GM18867 (cell line): Measurements from ENCODE around the gene MTOR.
"Not testable (repeated sequence)": the region's sequence is repeated elsewhere in the genome, so short reads cannot be mapped to it uniquely, and the experiment has no call there.

Source experiments
- ATAC-seq: cut with Tn5 transposase; IDR thresholded peaks from one replicate; pipeline ENCODE4 v1.9.1; 2021; ENCODE audit warnings: mild to moderate bottlenecking, moderate library complexity; ENCODE audit not compliant: unreplicated experiment

The MTOR gene

DNA sequence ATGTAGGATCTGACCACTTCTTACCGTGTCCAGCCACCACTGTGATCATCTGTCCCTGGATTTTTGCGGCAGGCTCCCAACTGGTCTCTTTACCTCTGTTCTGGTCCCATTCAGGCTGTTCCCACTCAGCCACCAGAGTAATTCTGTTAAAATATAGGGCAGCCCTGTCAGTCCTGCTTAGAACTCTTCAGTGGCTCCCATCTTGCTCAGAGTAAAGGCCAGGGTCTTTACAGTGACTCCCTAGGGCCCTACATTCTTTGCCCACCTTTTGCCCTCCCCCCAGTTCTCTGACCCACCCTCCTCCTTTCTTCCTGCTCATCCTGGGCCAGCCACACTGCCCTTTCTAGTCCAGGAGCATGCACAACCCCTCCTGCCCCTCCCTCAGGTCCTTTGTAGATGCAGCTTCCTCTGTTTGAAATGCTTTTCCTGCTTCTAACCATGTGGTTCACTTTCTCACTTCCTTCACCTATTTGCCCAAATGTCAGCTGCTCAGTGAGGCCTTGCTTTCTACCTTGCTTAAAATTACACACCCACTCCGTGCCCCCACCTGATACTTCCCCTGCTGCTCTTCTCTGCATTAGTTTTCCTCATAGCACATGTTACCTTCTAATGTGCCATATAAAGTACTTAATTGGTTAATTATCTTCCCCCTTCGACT lies 18.5 kb upstream of the MTOR start:
- ATAC-seq = no peak

DNA sequence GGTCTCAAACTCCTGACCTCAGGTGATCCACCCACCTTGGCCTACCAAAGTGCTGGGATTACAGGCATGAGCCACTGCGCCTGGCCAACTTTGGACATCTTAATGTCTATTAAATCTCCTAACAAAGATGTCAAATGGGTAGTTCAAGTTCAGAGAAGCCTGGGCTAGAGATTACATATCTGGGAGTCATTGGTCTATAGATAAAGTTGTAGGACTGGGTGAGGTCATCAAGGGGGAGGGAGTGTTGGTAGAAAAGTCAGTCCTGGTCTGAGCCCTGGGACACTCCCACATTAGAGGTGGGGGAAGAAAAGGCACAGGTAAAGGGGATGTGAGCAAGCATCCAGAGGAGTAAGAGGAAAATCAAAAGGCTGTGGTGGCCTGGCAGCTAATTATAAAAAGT lies 17.3 kb upstream of the MTOR start:
- no peak for ATAC-seq

- ATAC-seq = no peak
Observed at GRCh38 chr1:11279152-11279551, 16.8 kb upstream of the MTOR start.

DNA sequence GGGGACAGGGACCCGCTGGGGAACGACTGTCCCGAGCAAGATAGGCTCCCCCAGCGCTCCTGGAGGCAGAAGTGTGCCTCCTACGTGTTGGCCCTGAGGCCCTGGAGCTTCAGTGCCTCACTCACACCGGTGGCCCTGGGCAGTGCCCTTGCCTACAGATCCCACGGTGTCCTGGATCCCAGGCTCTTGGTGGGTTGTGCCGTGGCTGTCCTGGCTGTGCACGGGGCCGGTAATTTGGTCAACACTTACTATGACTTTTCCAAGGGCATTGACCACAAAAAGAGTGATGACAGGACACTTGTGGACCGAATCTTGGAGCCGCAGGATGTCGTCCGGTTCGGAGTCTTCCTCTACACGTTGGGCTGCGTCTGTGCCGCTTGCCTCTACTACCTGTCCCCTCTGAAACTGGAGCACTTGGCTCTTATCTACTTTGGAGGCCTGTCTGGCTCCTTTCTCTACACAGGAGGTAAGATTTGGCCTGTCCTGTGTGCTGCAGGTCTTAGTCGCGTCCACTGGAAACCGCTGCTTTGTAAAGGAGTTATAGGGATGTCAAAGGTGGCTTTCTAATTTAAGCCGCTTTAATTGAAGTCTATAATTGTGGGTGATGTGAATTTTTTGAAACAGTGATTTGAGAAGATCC lies 11.4 kb upstream of the MTOR start:
- ATAC-seq = peak; percentile 42

DNA sequence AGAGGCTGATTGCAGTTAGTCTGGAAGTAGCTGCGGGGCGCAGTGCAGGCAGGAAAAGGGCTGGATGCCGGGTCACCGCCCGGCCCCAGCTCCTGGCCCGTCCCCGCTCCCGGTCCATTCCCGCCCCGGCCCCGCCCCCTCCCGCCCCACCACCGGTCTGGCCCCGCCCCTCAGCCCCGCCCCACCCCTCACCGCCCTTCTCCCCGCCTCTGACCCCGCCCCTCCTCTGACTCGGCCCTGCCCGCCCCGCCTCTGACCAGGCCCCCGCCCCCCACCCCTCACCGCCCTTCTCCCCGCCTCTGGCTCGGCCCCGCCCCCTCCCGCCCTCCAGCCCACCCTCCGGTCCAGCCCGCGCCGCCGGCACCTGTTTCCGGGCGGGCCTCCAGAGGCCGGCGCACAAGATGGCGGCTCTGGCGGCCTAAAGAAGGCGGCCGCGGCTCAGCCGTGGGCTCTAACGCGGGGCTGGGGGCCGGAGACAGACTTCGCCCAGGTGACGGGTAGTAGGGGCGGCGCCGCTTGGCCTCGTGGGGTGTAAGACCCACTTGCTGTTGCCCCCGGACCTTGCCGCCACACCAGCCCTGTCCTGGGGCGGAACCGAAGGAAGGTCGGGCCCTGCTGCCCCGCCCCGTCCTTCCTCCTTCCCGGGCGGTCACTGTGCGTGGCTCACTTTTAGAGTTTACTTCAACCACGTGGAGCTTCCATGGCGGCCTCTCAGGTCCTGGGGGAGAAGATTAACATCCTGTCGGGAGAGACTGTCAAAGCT lies 10.7 kb upstream of the MTOR start, which contains the start of gene UBIAD1:
Gene UBIAD1 (plus strand): TSS at position 367 of the 763 bp plus-strand sequence. CDS start 334 bp downstream, at position 701.
- ATAC-seq = peak; percentile 80

GRCh38 chr1:11272544-11272831 lies 10.1 kb upstream of the MTOR start:
- no peak for ATAC-seq

GRCh38 chr1:11267350-11268337 lies 5.3 kb upstream of the MTOR start:
- not testable (repeated sequence) for ATAC-seq

DNA sequence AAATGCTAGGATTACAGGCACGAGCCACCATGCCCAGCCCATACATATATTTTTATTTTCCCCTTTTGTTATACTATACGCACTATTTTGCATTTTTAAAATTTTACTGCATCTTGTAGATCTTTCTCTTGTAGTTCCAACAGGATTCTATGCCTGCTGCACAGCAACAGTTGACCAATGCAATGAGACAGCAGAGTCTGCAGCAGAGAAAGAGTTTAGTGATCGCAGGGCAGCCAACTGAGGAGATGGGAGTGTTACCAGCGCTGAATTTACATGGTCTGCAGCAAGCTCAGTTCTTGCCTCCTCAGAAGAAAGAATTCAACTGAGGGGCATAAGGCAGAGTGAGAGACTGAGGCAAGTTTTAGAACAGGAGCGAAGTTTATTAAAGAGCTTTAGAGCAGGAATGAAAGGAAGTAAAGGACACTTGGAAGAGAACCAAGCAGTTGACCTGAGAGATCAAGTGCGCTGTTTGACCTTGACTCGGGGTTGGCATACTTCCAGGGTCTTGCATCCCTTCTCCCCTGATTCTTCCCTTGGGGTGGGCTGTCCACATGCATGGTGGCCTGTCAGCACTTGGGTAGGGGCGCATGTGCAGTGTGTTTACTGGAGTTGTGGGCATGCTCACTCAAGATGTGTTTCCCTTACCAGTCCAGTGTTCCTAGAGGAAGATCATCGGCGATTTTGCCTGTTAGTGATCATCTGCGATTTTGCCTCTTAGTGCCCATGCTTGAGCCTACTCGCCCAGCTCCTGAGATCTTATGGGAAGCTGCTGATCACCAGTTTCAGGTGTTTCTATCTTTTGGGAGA lies 4.1 kb upstream of the MTOR start:
- no peak for ATAC-seq

DNA sequence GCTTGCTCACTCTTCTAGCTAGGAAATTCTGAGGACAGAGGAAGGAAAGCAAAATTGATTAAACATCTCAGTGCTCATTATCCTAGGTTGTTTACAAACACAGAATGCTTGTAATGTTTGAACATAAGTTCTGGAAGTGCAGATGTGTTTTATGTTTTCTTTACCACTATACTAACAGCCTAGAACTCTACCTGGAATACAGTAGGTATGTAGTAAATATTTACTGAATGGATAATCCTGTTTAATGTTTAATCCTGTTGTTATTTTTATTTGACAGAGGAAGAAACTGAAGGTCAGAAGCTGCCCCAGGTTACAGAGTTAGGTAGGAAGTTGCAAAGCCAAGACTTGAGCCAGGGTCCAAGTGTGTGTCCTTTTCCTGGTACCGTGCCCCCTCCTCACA lies 6.1 kb downstream of the MTOR start:
- no peak for ATAC-seq

DNA sequence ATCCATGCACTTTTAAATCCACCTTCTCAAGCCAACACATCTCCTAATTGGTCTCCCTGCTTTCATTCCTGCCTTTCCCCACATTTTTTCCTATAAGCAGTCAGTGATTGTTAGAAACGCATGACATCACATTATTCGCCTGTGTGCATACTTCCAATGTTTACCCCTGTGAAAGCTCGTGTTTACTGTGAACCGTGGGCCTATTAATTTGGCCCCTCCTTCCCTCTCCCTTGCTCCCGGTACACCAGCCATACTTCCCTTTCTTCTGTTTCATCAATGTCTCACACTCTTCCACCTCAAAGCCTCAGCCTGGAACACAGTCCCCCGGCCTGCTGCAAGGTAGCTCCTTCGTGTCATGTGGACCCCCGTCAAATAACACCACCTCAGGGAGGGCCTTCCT lies 9.1 kb downstream of the MTOR start:
- ATAC-seq = no peak

DNA sequence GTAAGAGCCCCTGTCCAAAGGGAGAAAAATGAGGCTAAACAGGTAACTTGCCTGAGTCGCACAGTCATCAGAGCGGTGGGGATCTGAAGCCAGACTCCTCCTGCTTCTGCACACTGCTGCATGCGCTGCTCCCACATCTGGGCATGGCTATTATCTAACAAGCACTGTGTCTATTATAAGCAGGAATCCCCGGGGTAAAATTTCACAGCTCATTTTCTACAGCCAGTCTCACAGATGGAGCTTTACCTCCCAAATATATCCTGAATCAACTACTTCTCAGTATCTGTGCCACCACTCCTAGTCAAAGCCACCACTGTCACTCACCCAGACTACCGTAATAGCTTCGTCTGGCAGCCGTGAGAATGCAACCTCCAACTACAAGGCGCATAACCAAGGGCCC lies 9.8 kb downstream of the MTOR start:
- no peak for ATAC-seq

DNA sequence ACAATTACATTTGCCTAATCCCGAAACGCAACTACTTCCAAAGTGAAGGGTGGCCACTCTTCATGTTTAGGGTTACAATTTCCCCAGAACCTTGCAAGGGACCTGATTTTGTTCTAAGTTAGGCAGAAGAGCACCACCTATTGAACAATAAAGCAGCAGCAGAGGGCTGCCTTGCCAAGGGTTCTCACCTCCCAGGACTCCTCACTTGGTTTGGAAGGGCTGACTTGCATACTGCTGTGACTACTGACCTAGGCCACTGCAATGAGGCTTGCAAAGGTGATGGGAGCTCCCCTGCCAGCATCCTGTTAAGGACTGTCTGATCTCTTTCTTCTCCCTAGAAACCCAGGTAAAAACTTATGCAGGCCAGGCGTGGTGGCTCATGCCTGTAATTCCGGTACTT lies 14.2 kb downstream of the MTOR start:
- no peak for ATAC-seq

DNA sequence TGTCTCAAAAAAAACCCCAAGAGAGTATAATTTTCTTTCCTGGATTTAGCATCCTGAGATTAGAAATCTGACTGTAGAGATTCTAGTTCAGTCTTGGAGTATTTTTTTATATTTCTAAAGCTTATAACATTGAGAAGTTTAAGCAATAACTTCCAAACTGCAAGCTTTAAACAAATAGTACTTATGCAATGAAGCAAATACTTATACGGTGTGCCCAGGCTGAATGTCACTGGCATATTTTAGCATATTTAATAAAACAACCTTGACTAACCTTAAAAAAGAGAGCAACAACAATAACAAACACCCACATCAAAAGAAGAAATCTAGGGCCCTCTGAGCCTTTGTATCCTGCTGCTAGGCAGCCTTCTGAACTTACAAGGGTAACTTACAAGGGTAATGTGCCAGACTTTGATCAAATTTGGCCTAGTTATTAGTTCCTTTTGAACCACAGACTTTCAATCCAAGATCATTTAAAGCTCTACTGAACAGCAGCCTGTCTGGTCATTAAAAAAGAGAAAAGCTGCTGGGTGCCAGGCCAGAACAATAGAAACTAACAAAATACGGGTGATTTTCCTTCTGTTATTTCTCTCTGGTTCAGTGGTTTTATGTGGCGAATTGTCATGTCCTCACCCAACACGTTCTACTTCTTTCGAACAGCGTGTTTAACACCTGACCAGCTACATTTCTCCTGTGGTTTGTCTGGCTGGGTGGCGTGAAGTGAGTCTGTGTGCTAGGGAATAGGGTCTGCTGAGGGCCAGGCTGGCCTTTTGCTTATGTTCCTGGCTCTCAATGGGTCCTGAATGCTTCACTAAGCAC lies 16.2 kb downstream of the MTOR start:
- ATAC-seq = no peak

DNA sequence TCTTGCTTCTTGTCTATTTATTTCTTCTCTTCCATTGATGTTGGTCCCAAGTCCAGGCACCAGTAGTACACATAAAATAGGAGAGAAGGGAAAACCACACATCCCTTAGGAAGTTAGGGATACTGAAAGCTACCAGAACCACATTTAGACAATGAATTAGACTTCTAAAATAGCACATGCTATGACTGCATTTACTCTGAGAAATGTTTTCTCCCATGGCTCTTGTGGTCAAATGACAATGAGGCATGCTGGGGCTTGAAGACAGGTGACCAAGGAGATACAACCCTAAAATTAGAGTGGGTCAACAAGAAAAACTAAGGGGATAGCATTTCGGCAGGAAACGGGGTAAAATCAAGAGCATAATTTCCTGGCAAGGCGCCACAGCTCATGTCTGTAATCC lies 17.1 kb downstream of the MTOR start:
- ATAC-seq = no peak

DNA sequence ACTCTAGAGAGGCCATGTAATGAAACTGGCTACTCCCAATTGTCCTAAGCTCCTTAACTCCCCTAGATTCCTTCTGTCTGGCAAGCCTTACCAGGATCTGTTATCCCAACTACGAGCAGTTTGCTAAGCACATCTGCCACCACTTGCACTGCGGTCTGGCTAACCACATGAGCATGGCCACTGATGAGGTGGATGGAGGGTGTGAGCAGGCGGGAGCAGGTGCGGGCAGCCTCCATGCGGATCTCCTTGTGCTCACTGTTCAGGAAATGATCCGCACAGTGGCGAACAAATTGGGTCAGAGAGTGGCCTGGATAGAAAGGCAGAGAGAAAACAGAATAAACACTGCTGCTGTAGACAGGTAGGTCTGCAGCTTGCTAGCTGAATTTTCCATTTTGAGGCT lies 24.0 kb downstream of the MTOR start:
- no peak for ATAC-seq

GRCh38 chr1:11237356-11237755 lies 25.0 kb downstream of the MTOR start:
- no peak for ATAC-seq

GRCh38 chr1:11233208-11233607 lies 29.1 kb downstream of the MTOR start:
- ATAC-seq = no peak

DNA sequence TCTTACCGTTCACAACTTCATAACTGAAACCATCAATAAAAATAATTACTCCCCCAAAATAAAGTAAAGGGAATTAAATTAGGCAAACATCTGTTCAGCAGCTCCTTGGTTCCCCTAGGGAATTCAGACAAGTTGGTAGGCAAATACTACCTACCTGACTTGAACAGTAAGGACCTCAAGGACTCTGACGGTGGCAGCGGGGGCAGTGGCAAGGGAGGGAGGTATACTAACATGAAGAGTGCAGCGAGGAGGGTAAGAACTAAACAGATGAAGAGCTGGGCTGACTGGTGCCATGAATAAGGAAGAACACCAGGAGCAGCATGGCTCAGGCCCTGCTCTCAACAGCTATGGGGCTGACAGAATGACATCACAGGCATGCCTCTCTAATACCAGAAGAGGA lies 33.1 kb downstream of the MTOR start:
- ATAC-seq = no peak
